ENCODE results near the gene SPIRE1. TPM values are rescaled to one million over a fixed set of nuclear protein-coding genes. Genes with fewer than 3 reads are reported as not detected.

The SPIRE1 gene
- total RNA-seq, 1 donor from 2014 or later, result 17.8 TPM

DNA sequence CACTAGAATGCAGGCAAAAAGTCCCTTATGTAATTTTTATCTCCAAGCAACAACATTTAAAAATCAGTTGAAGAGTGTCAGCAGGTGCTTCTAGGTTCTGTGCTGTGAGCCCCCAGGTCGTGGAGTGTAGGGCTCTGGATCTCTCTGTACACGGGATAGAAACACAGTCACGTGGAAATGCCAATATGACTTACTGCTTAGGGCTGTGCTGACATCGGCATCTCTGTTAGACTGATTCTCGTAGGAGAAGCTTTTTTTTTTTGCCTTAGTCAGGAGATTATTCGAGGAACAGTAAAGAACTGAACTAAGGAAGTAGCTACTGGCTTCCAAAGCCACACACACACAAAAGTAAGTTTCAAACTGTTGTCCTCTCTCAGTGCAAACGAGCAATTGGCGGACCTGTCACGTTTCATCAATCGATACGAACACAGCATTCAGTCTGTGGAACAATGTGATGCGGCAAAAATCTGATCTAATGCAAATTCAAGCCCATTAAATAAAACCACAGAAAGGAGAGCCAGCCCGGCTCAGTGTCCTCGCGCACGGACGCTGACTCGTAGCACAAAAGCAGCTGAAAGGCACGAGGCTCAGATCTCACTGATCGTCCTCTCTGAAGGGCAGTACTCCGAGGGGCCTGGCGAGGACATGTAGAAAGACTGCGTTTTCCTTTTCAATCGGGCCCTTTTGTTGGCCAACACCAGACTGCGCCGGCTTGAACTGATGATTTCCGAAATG lies 208.7 kb downstream of the SPIRE1 start:
- no peak for DNase-seq (ENCODE audit: low spot score)

DNA sequence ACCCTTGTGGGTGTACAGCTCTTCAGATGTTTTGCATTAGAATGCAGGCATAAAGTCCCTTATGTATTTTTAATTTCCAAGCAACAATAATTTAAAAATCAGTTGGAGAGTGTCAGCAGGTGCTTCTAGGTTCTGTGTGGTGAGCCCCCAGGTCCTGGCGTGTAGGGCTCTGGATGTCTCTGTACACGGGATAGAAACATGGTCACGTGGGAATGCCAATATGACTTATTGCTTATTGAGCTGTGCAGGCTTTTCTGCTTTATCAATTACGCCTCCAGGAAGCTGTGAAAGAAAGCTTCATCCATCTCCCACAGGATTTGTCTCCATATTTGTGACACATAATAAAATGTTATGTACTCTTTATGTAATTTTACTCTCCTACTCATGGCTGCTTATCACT lies 212.4 kb downstream of the SPIRE1 start:
- DNase-seq (ENCODE audit: low spot score), result no peak

DNA sequence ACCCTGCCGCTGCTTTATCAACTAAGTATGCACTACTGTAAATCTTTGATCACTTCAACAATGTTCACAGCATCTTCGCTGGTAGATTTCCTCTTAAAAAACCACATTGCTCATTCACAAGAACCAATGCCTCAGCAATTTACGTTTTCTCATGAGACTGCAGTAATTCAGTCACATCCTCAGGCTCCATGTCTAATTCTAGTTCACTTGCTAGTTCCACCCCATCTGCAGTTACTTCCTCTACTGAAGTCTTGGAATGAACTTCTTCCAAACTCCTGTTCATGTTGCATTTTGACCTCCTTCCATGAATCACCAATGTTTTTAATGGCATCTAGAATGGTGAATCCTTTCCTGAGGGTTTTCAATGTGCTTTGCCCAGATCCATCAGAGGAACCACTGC lies 214.4 kb downstream of the SPIRE1 start:
- DNase-seq (ENCODE audit: low spot score), result no peak

DNA sequence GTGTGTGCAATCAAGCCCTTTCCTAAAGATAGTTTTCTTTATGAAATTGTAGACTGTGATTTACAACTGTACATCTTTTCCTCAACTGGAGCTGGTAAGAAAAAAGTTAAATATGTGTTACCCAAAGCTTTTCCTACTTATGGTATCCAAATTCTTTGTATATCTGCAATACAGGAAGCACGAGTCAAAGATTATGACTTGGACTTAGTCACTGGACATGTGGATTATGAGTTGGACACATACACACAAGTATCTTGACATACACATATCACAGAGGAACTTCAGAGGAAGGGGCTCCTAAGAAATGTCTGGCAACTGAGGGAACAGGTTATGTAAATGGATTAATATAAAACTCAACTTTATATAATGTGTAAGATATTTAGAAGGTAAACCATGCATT lies 215.0 kb downstream of the SPIRE1 start:
- DNase-seq (ENCODE audit: low spot score), result no peak

DNA sequence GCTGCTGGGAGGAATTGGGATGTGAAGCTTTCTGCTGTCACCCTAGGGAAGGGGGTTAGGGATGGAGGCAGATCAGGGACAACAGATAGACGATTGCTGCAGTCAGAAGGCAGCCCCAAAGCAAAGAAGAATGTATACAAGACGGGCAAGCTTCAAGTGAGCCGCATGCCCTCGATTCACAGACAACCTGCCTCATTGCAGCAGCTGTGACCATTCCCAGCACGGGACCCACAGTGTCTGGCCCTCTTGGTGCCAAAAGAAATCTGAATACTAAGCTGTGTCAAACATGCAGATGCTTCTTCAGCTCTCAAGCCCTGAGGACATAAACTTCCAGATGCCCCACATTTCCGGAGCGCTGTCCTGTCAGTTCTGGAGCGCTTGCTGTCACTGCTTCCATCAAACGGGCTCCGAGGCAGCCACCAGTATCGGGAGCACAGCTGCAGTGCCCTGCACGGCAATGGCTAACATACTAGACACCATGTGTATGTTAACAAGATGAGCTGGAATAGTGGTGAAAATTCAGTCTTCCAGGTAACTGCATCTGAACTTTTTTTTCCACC lies 216.4 kb downstream of the SPIRE1 start:
- DNase-seq (ENCODE audit: low spot score), result no peak

DNA sequence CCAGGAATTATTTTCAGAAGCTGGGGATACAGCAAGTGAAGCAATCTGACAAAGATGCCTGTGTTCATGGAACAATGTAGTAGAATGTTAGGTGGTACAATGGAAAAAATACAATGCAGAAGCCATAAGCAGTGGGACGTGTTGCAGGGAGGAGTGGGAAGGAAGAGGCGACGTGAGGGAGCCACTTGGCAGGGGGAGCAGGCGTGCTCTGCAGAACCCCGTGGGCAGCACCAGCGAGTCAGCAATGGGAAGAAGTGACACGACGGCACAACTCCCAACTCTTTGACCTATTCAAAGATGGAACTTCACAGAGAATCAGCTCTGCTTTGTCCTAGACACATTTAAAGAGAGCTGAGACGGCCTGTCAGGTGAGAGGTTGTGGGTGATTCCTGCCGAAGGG lies 219.7 kb downstream of the SPIRE1 start:
- DNase-seq (ENCODE audit: low spot score), result no peak

DNA sequence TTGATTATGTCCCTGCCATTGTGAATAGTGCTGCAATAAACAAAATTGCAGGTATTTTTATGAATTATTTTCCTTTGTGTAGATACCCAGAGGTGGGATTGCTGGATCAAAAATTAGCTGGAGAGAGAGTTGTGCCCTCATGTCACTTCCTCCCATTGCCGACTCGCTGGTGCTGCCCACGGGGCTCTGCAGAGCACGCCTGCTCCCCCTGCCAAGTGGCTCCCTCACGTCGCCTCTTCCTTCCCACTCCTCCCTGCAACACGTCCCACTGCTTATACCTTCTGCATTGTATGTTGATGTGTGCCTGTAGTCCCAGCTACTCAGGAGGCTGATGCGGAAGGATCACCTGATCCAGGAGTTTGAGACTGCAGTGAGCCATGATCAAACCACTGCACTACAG lies 222.0 kb downstream of the SPIRE1 start:
- DNase-seq (ENCODE audit: low spot score), result no peak

DNA sequence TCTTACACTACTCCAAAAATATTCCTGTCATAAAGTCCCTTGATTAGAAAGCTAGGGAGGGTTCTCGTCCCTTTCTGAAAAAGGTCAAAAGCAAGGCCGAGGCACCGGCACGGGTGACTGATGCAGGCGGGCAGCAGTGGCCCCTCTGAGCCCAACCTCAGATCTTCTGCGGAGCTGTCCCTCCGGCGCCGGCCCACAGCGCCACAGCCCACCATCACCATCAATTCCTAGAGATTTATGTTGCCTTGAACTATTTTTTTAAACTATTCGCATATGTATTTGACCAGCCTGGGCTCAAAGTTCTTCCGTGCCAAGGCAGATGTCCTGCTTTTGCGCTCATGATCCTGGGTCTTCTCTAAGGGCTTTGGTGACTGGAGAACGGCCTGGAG lies 223.4 kb downstream of the SPIRE1 start:
- no peak for DNase-seq (ENCODE audit: low spot score)

DNA sequence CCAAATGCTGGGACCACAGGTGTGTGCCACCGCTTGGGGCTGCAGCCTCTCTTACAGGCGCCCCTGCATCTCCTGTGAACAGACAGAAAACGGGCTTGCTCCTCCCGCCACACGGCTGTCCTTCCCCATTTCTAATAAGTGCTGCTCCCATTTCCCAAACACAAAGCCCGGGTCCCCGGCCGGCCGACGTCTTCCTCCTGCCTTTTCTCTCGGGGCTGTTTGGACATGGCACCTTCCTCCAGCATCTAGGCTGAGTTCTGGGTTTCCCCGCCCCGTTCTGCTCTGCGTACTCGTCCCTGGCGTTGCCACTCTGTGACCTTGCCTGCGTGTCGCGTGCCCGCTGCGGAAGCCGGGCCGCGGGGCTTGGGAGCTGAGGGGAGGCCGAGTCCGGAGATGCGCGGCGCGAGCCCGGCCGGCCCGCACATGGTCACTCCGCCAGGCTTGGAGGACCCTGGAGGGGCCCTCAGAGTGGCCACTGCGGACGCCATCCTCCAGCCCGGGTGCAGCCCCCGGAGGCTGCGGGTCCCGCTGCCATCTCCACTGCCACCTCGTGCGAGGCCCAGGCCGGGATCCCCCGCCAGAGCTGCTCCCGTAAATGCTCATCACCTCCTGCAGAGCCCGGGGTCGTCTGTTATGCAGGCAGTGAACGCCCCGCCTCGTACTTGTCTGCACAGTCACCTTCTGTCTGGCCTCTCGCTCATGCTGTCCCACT lies 223.9 kb downstream of the SPIRE1 start:
- no peak for DNase-seq (ENCODE audit: low spot score)

DNA sequence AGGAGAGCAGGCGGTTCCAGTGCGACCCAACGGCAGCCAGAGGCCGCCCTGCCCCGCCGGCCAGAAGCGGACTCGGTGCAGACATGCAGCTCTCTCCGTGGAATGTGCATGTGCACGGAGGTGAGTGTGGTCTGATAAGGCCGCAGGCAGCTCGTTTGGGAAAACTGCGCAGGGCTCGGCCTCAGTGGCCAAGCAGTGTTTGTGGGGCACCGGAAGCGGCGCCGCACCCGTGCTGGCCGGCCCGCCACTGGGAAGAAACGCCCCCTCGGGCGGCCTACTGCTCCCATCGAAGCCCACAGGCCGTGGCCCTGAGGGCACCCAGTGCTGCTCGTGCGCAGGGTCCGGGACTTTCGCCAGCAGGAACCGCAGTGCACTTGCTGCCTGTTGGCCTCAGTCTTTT lies 225.0 kb downstream of the SPIRE1 start:
- no peak for DNase-seq (ENCODE audit: low spot score)

DNA sequence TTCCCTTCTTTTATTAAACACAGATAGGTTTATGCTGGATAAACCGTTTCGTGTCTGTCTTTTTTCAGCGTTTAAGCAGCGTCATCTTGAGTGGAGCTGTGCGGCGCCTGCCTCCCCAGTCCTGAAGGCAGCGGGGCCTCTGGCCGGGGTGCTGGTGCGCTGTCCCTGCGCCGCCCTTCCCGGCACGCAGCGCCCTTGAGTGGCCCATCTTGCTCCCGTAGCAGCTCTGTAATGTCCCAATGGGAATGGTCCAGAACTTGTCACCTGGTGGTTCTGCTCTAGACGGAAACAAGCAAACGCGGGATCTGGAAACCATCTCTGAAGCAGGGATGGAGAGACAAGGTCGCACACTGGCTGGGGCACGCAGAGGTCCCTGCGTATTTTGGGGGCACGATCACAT lies 225.7 kb downstream of the SPIRE1 start:
- DNase-seq (ENCODE audit: low spot score), result no peak

DNA sequence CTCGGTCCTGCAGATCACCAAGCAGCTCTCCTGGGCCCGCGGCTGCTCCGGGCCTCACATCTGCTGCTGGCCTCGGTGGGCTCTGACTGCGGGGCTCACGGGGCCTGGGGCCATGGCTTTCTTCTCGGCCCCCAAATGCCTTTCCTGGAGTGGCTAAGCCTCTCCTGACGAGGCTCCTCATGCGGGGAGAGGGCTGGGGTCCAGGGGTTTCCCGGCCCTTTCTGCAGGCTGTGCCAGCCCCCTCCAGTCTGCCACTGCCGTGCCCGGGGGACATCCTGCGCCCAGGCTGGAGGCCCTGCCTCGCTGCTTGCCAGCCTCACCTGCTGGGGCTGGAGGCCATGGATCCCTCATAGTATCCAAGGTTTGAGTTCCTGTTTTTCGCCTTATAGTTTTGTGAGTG lies 226.3 kb downstream of the SPIRE1 start:
- no peak for DNase-seq (ENCODE audit: low spot score)

DNA sequence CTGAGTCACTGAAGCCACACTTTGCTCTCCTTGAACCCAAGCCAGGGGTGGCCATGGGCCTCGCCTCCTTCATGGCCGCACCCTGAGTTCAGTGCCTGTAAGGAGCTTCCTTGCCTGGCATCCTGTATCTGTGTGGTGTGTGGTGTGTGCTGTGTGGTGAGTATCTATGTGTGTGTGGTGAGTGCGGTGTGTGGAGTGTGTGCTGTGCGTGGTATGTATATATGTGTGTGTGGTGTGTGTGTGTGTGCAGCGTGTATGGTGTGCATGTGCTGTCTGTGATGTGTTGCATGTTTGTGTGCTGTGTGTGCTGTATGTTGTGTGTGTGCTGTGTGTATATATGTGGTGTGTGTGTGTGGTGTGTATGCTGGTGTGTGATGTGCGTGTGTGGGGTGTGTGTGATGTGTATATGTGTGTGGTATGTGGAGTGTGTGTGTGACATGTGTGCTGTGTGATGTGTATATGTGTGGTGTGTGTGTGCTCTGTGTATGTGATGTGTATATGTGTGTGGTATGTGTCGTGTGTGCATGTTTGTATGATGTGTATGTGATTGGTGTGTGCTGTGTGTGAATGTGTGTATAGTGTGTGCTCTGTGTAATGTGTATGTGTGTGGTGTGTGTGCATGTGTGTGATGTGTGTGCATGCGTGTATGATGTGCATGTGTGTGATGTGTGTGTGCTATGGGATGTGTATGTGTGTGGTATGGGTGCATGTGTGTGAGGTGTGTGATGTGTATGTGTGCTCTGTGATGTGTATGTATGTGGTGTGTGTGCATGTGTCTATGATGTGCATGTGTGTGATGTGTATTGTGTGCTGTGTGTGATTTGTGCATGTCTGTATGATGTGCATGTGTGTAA lies 227.5 kb downstream of the SPIRE1 start:
- no peak for DNase-seq (ENCODE audit: low spot score)

DNA sequence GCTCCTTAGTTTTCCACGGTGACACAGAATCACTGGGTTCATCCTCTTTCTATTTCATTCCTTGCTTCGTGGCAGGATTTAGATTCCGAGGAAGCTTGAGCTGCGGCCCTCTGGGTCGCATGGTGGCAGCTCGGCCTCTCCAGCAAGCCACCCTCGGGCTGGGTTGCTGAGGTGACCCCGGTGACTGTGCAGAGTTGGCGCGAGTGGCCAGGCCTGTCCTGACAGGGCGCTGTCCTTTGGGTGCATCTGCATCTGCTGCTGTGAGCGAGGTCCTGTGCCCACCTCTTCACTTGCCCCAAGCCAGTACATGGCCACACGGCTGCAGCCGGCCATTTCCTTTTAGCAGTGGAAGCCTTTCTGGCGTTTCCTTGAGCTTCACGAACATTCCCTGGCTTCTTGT lies 228.4 kb downstream of the SPIRE1 start:
- no peak for DNase-seq (ENCODE audit: low spot score)

DNA sequence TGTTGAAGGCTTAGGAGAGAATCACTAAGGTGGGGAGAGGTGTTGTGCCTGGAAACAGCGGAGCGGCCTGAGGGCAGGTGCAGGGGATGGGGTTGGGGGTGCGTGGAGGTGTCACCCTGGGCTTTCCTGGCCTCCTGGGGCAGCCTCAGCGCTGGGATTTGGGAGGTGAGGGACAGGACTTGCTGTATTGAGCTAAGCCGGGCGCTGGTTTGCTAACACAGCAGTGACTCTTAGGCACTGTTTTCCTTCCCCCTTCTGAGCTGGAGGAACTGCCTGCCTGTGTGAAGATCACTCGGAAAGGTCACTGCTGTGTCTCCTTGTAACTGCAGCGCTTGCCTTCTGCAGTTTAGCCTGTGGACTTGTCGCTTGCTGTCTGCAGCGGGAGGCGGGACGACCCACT lies 229.0 kb downstream of the SPIRE1 start:
- no peak for DNase-seq (ENCODE audit: low spot score)

DNA sequence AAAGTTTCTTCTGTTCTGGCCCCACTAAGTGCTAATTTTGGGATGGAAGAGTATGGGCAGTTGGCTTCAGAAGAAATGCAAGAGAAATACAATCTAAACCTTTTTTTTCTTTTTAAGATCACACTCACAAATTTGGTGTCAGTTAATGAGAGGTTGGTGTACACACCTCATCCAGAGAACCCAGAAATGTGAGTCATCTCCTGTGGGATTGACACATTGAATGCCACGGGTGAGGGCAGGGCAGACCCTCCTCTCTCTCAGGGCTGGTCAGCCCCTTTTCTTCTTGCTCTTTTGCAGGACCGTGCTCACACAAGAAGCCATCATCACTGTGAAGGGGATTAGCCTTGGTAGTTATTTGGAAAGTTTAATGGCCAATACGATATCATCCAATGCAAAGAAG lies 231.0 kb downstream of the SPIRE1 start:
- no peak for DNase-seq (ENCODE audit: low spot score)

DNA sequence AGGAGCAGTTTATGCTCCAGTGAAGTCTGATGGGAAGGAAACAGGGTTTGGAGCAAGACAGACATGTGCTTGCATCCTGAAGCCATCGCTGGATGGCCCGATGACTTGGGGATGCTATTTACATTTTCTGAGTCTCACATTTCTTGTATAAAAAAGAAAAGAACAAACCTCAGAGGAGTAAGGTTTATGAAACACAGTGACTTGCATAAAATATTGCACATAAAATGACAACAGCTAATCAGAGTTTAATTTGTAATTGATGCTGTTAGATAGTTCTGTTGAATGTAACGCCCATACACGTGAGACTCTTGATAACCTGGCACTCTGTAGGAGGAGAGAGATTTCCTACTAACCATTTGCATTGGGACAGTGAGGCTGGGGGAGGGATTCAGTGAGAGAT lies 233.7 kb downstream of the SPIRE1 start:
- no peak for DNase-seq (ENCODE audit: low spot score)

DNA sequence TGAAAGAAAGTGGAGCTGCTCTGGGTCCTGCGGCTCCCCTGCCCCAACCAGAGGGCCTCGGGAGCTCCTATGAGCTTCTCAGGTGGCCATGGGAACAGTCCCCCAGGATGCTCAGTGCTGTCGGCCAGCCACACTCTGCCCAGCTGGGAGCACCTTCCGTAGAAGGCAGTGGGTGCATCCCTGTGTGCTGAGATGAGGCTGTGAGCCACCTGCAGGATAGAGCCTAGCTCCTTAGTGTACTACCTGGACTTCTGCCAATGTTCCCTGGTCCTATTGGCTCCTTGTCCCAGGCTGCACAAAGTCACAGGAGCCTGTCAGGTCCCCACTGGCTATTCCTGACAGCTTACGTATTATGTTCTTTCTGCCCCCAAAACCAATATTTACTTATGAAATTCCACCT lies 234.1 kb downstream of the SPIRE1 start:
- DNase-seq (ENCODE audit: low spot score), result no peak

DNA sequence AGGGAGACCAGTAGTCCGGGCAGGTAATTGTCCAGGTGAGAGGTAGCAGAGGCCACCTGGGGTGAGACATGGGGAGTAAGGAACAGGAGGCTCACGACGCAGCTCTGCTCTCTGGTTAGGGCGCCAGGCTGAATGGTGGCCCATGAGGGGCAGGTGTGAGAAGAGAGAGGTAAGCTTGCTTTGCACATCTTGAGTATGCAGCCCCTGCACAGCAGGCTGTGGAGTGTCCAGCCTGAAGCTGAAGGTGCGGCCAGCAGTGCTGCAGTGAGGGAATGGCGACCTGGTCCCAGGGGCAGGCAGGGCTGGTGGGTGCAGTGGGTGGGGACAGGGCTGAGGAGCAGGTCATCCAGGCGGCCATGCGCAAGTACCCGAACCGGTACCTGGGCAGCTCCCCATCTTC lies 234.5 kb downstream of the SPIRE1 start:
- no peak for DNase-seq (ENCODE audit: low spot score)

DNA sequence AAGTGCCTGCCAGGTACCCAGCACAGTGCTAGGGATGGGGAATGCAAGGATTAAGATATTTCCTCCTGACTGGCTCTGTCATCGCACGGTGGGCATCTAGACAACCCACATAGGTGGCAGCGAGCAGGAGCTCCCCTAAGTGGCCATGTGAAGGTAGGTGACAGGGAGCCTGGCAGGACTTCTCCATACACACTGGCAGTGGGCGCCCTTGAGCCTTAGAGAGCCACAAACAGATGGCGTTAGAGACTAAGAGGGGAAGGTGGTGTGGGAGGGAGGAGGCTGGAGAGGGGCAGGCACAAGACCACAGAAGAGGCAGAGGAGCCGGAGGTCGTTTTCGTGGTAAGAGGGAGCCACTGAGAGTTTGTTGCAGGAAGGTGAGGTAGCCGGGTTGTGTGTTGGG lies 235.0 kb downstream of the SPIRE1 start:
- DNase-seq (ENCODE audit: low spot score), result no peak

DNA sequence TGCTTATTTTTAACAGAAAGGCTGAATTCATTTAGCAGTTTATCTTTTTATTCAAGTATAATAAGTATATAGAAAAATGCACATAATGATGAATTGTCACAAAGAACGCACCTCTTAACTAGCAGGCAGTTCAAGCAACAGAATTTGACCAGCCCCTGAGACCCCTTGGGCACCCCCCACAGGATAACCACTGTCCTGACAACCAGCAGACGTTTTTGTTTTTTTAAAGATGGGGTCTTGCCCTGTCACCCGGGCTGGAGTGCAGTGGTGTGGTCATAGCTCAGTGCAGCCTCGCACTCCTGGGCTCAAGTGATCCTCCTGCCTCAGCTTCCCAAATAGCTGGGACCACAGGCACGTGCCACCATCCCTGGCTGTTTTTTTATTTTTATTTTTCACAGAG lies 236.2 kb downstream of the SPIRE1 start:
- no peak for DNase-seq (ENCODE audit: low spot score)

DNA sequence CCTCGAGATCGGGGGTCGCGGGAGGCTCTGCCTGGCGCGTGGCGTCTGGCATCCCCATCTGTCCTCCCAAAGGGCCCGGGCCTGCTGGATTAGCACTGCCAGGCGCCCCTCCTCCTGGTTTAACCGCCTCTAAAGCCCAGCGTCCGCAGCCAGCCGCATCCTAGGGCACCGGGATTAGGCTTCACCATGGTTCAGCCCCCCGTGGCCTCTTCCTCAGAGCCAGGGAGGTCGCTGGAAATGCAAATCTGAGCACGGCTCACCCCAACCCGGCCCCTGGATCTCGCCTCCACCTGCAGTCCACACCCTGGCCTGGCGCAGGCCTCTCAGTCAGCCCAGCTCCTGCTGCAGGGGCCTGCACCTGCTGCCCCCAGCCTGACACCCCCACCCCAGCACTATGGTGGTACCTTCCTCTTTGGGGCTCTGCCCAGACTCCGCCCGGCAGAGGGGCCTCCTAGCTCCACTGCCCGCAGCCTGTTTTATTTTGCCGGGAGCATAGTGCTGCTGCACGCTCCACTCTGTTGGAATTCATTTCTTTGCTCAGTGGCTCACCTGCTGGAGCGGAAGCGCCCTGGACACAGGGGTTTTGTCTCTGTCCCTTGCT lies 237.0 kb downstream of the SPIRE1 start:
- no peak for DNase-seq (ENCODE audit: low spot score)

All from mucosa of gallbladder (tissue), 1 donor.